Right lobe of liver (tissue), 6 donors: ENCODE results near the gene TSPAN2. TPM values are rescaled to one million over a fixed set of nuclear protein-coding genes. Genes with fewer than 3 reads are reported as not detected.
A peak's percentile ranks its signal among the peaks of the same experiment; 100 is the strongest.

ENCODE experiments used
- ATAC-seq, 4 donors: fragments of 200-7000 bp; cut with Tn5 transposase; one replicate each; pipeline ENCODE4 v1.9.1; 2020; ENCODE audit warnings: mild to moderate bottlenecking in 4 of 4, moderate library complexity in 4 of 4
- DNase-seq, 3 donors: peaks; one replicate each; pipeline ENCODE4 v3.0.0-alpha.2; 2020
- H3K27ac ChIP-seq, 3 donors: fragments of 200-600 bp; one replicate each; pipeline ENCODE4 v1.8.0; 2022
- H3K27me3 ChIP-seq, 2 donors: fragments of 200-600 bp; one replicate each; pipeline ENCODE4 v1.8.0; 2022
- H3K36me3 ChIP-seq, 4 donors: fragments of 200-600 bp; sonication (generic) in 1 of 4; one replicate each; pipeline versions ENCODE4 v1.5.1 to v1.8.0; 2017 to 2022; ENCODE audit warnings: control low read depth in 1 of 4
- H3K4me1 ChIP-seq, 4 donors: fragments of 200-600 bp; sonication (generic) in 1 of 4; one replicate each; pipeline versions ENCODE4 v1.5.1 to v1.8.0; 2017 to 2022; ENCODE audit warnings: control low read depth in 1 of 4
- H3K4me3 ChIP-seq, 3 donors: fragments of 200-600 bp; one replicate each; pipeline ENCODE4 v1.8.0; 2022
- H3K9me3 ChIP-seq, 4 donors: fragments of 200-600 bp; sonication (generic) in 1 of 4; one replicate each; pipeline versions ENCODE4 v1.5.1 to v1.8.0; 2017 to 2022; ENCODE audit warnings: control low read depth in 1 of 4
- CTCF ChIP-seq, 4 donors: fragments of 200-600 bp in 3 of 4; fragments of 450-650 bp in 1 of 4; IDR thresholded peaks; one replicate each; pipeline versions ENCODE4 v1.5.1 to v1.8.0; 2016 to 2022; ENCODE audit warnings: antibody characterized with exemption in 4 of 4, mild to moderate bottlenecking in 2 of 4
- POLR2A ChIP-seq: fragments of 450-650 bp; IDR thresholded peaks from one replicate; pipeline ENCODE4 v1.6.1; 2017; ENCODE audit warnings: antibody characterized with exemption, mild to moderate bottlenecking
- WGBS: methylation state at CpG from one replicate; pipeline ENCODE4 v1.1.6; 2018; ENCODE audit warnings: low coverage, low lambda C conversion rate; ENCODE audit not compliant: insufficient coverage; ENCODE audit errors: missing lambda C conversion rate; 5-methylcytosine and 5-hydroxymethylcytosine counted together
- intact Hi-C, 2 donors: fragments of 100-400 bp; cut with DNase I; formaldehyde crosslinking; loops; one replicate each; pipeline versions ENCODE4 v1.11.2 to v1.14.1; 2022
- total RNA-seq, 6 experiments: library from RNA; depleted of rRNA in 2 of 6; stranded (reverse); fragments of >200 nt in 2 of 6; fragmentation: NEBNext Ultra II Directional in 3 of 6; extraction: Animal tissue kit (Norgen Biotek cat#: 25700) in 3 of 6; gene quantifications; one replicate each; pipeline versions ENCODE4 v1.1.0 to v1.2.4, GENCODE V29; 2016 to 2023
- donor health status: DM: no; HTN: yes; CAD: no.
- donor health status: DM: no; HTN: no; CAD: no.
- donor health status: DM: no; HTN: no; CAD: no.
- donor health status: DM: no; HTN: yes; CAD: no.
- donor health status: DM: no; HTN: yes; CAD: no.

Gene TSPAN2
- total RNA-seq, 6 experiments from 2014 or later = 0.35 to 0.55 (median 0.42) TPM; not detected in 2

GRCh38 chr1:115134231-115134630 is 44.9 kb upstream of the TSPAN2 start:
- H3K27ac ChIP-seq = no peak overlapping the region
- 66% methylated on average over 4 of the region's 6 CpGs for WGBS
- no peak overlapping the region for H3K4me3 ChIP-seq
- no peak for TF ChIP-seq POLR2A
- ATAC-seq = no peak
- no peaks in the 10 kb centered on the region for H3K27me3 ChIP-seq
- intact Hi-C loops = loop anchor here (10.0 kb wide), 2 partner anchors 341 to 461 kb away; no protein-coding TSS in a partner anchor
- DNase-seq = no peak
- H3K4me1 ChIP-seq = no peaks in the 10 kb centered on the region
- H3K9me3 ChIP-seq = no peaks in the 10 kb centered on the region
- H3K36me3 ChIP-seq = no peaks in the 10 kb centered on the region

DNA sequence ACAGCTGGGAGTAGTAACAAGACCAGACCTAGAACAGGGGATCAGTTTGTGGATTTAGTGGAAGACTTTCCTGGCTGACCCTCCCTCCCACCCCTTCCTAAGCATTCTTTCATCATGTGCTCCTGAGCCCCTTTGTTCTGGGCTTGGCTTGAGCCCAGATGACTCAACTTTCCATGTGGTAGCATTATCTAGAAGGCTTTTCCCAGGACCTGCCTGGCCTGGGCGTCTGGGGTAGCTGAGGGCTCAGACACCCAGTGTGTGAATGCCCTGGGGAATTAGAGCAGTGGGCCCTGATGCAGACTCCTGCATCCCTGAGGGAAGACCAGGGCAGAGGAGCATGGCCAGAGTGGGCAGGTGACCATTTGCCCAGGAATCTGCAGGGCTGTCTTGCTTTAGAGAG is 44.1 kb upstream of the TSPAN2 start:
- no peak overlapping the region for H3K4me3 ChIP-seq
- 33% methylated on average over 1 of the region's 1 CpG for WGBS
- H3K27me3 ChIP-seq = no peaks in the 10 kb centered on the region
- DNase-seq = no peak
- H3K4me1 ChIP-seq = no peaks in the 10 kb centered on the region
- no peak overlapping the region for H3K27ac ChIP-seq
- H3K9me3 ChIP-seq = no peaks in the 10 kb centered on the region
- intact Hi-C loops = loop anchor here (10.0 kb wide), 2 partner anchors 341 to 461 kb away; no protein-coding TSS in a partner anchor
- TF ChIP-seq CTCF (IDR thresholded peaks at IDR 0.05) (no peak), POLR2A (no peak)
- ATAC-seq = no peak
- H3K36me3 ChIP-seq = no peaks in the 10 kb centered on the region

- WGBS = 84% methylated on average over 2 of the region's 2 CpGs
- Histone ChIP-seq H3K4me3 (no peak overlapping the region), H3K4me1 (no peaks in the 10 kb centered on the region), H3K9me3 (no peaks in the 10 kb centered on the region), H3K27ac (no peak overlapping the region), H3K36me3 (no peaks in the 10 kb centered on the region), H3K27me3 (no peaks in the 10 kb centered on the region)
- no peak for TF ChIP-seq POLR2A
- TF ChIP-seq CTCF (IDR thresholded peaks at IDR 0.05) = no peak
- ATAC-seq (no peak), DNase-seq (no peak)
- intact Hi-C loops = loop anchor here (10.0 kb wide), 2 partner anchors 344 to 464 kb away; no protein-coding TSS in a partner anchor
Measured at GRCh38 chr1:115130786-115131185, 41.5 kb upstream of the TSPAN2 start.

- H3K4me3 ChIP-seq = no peak overlapping the region
- no peak for DNase-seq
- no peaks in the 10 kb centered on the region for H3K27me3 ChIP-seq
- peak in 1 of 4 donors; percentile 10 for ATAC-seq
- H3K36me3 ChIP-seq = no peaks in the 10 kb centered on the region
- H3K27ac ChIP-seq = no peak overlapping the region
- H3K4me1 ChIP-seq = no peaks in the 10 kb centered on the region
- TF ChIP-seq CTCF (IDR thresholded peaks at IDR 0.05) = no peak
- TF ChIP-seq POLR2A = no peak
- intact Hi-C loops = no loop called here
- no peaks in the 10 kb centered on the region for H3K9me3 ChIP-seq
- 21% methylated on average over 3 of the region's 6 CpGs for WGBS
Measured at GRCh38 chr1:115129071-115129640, 39.9 kb upstream of the TSPAN2 start.

- H3K4me1 ChIP-seq = no peaks in the 10 kb centered on the region
- H3K36me3 ChIP-seq = no peaks in the 10 kb centered on the region
- H3K4me3 ChIP-seq = no peak overlapping the region
- ATAC-seq = no peak
- no peaks in the 10 kb centered on the region for H3K27me3 ChIP-seq
- no peak overlapping the region for H3K27ac ChIP-seq
- WGBS = 80% methylated on average over 1 of the region's 1 CpG
- TF ChIP-seq CTCF (IDR thresholded peaks at IDR 0.05) (no peak), POLR2A (no peak)
- DNase-seq = no peak
- no peaks in the 10 kb centered on the region for H3K9me3 ChIP-seq
- intact Hi-C loops = no loop called here
Measured at GRCh38 chr1:115127539-115127938, 38.2 kb upstream of the TSPAN2 start.
